ENCODE measurements around the gene B4GALT5.
"Not testable (repeated sequence)": the region's sequence is repeated elsewhere in the genome, so short reads cannot be mapped to it uniquely, and the experiment has no call there.

Gene B4GALT5

GRCh38 chr20:49713753-49714712 is at the start of gene B4GALT5:
B4GALT5 (minus strand) TSS chr20:49713878; CDS start chr20:49713690, 188 bp downstream.
- FAIRE-seq, result no peak
- DNase-seq (ENCODE audit: low spot score), result peak; percentile 43

- FAIRE-seq (no peak), DNase-seq (ENCODE audit: low spot score) (no peak)
Measured at GRCh38 chr20:49762940-49763766, 49.5 kb upstream of the B4GALT5 start.

- DNase-seq (ENCODE audit: low spot score); FAIRE-seq: not testable (repeated sequence)
Measured at GRCh38 chr20:49761888-49762287, 48.2 kb upstream of the B4GALT5 start.

- FAIRE-seq (no peak), DNase-seq (ENCODE audit: low spot score) (no peak)
Measured at GRCh38 chr20:49759266-49759950, 45.7 kb upstream of the B4GALT5 start.

GRCh38 chr20:49758781-49759180 is 45.1 kb upstream of the B4GALT5 start:
- DNase-seq (ENCODE audit: low spot score), result no peak
- no peak for FAIRE-seq

- FAIRE-seq (no peak), DNase-seq (ENCODE audit: low spot score) (no peak)
Measured at GRCh38 chr20:49757597-49757996, 43.9 kb upstream of the B4GALT5 start.

- DNase-seq (ENCODE audit: low spot score), result no peak
- no peak for FAIRE-seq
Measured at GRCh38 chr20:49756241-49756640, 42.6 kb upstream of the B4GALT5 start.

- no peak for DNase-seq (ENCODE audit: low spot score)
- no peak for FAIRE-seq
Measured at GRCh38 chr20:49754596-49754995, 40.9 kb upstream of the B4GALT5 start.

- FAIRE-seq, result no peak
Measured at GRCh38 chr20:49753133-49753532, 39.5 kb upstream of the B4GALT5 start.

GRCh38 chr20:49752201-49752903 is 38.7 kb upstream of the B4GALT5 start:
- DNase-seq (ENCODE audit: low spot score), result no peak
- FAIRE-seq, result no peak

More at GRCh38 chr20:49753133-49753532, 39.5 kb upstream of the B4GALT5 start:
- DNase-seq (ENCODE audit: low spot score), result no peak

- FAIRE-seq (no peak), DNase-seq (ENCODE audit: low spot score) (no peak)
Measured at GRCh38 chr20:49751397-49751736, 37.7 kb upstream of the B4GALT5 start.

- no peak for FAIRE-seq
- no peak for DNase-seq (ENCODE audit: low spot score)
Measured at GRCh38 chr20:49750611-49751396, 37.1 kb upstream of the B4GALT5 start.

GRCh38 chr20:49749625-49750024 is 35.9 kb upstream of the B4GALT5 start:
- no peak for DNase-seq (ENCODE audit: low spot score)
- no peak for FAIRE-seq

- DNase-seq (ENCODE audit: low spot score), result no peak
- no peak for FAIRE-seq
Measured at GRCh38 chr20:49748525-49748838, 34.8 kb upstream of the B4GALT5 start.

- no peak for DNase-seq (ENCODE audit: low spot score)
- no peak for FAIRE-seq
Measured at GRCh38 chr20:49747707-49748524, 34.2 kb upstream of the B4GALT5 start.

GRCh38 chr20:49742948-49743347 is 29.3 kb upstream of the B4GALT5 start:
- no peak for FAIRE-seq
- no peak for DNase-seq (ENCODE audit: low spot score)

GRCh38 chr20:49741977-49742376 is 28.3 kb upstream of the B4GALT5 start:
- FAIRE-seq (no peak), DNase-seq (ENCODE audit: low spot score) (no peak)

- FAIRE-seq (no peak), DNase-seq (ENCODE audit: low spot score) (no peak)
Measured at GRCh38 chr20:49740807-49741206, 27.1 kb upstream of the B4GALT5 start.

- DNase-seq (ENCODE audit: low spot score) (no peak), FAIRE-seq (no peak)
Measured at GRCh38 chr20:49739042-49739441, 25.4 kb upstream of the B4GALT5 start.
